Lower leg skin (tissue), 4 donors: Measurements from ENCODE around the gene PLB1. TPM values are rescaled to one million over a fixed set of nuclear protein-coding genes. Genes with fewer than 3 reads are reported as not detected.

Source experiments
- DNase-seq, 2 donors: peaks; one replicate each; pipeline ENCODE4 v3.0.0-alpha.2; 2019; ENCODE audit warnings: low spot score in 2 of 2
- H3K4me3 ChIP-seq: fragments of 200-600 bp; sonication (generic); 2 replicates; pipeline ENCODE4 v1.5.1; 2017; ENCODE audit warnings: mild to moderate bottlenecking, low read depth; ENCODE audit not compliant: poor library complexity, severe bottlenecking
- POLR2A ChIP-seq, 2 donors: fragments of 450-650 bp; IDR thresholded peaks; one replicate each; pipeline ENCODE4 v1.6.1; 2016 to 2017; ENCODE audit warnings: antibody characterized with exemption in 2 of 2, mild to moderate bottlenecking in 1 of 2, moderate library complexity in 1 of 2
- WGBS, 2 donors: methylation state at CpG; one replicate each; pipeline ENCODE4 v1.1.5; 2018; 5-methylcytosine and 5-hydroxymethylcytosine counted together
- intact Hi-C: fragments of 100-400 bp; cut with DNase I; formaldehyde crosslinking; loops from one replicate; pipeline ENCODE4 v1.15.0; 2023; ENCODE audit warnings: low total_unique reads
- total RNA-seq, 4 donors: library from RNA; depleted of rRNA; stranded (reverse); fragments of >200 nt; gene quantifications; one replicate each; pipeline ENCODE4 v1.1.0, GENCODE V29; 2016
- TF ChIP-seq, protein P1 (sequence below), 3 donors: fragments of 450-650 bp; IDR thresholded peaks; one replicate each; pipeline ENCODE4 v1.5.1; 2016; ENCODE audit warnings: antibody characterized with exemption in 3 of 3, mild to moderate bottlenecking in 3 of 3, moderate library complexity in 2 of 3

The PLB1 gene
- total RNA-seq, 4 donors from 2014 or later: 3.4 to 10.3 (median 8.9) TPM

DNA sequence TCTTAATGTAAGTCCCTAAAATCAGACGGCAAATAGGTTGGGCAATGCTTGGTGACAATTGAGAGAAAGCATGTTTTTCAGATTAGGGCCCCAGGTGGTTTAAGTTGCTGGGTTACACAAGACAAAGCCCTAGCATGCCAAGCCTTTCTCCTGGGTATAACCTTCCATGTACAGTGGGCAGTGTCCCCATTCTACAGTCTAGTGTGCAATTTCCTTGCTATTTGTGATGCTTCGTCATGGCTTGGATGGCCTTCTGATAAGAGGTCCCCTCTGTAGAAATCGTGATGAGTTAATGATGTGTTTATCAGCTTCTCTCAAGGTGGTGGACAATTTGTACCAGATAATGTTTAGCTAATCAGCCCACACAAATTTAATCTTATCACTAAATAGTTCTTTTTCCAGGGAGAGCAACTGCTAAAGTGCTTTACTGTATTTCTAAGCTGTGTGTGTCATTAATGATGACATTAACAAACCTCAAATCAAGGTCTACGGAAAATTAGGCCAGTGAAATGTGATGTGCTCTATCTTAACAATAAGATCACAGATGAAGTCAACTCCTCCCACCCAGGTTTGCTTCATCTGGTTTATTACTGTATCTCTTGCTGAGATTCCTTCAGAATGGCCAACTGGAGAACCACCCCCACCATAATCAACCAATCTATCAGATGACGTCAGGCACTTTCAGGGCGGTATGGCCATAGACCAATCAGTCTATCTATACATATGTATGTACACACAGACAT lies 61.7 kb downstream of the PLB1 start:
- H3K4me3 ChIP-seq: no peak overlapping the region
- 76 to 84% methylated on average over 6 of the region's 6 CpGs for WGBS, 2 donors

GRCh38 chr2:28558158-28558820 lies 62.4 kb downstream of the PLB1 start:
- H3K4me3 ChIP-seq: no peak overlapping the region
- 86 to 93% methylated on average over 5 of the region's 5 CpGs for WGBS, 2 donors
- peak in 1 of 2 donors; percentile 62 for DNase-seq
- intact Hi-C loops: no loop called here
- TF ChIP-seq POLR2A (IDR thresholded peaks at IDR 0.05): no peak
- TF ChIP-seq, protein P1, sequence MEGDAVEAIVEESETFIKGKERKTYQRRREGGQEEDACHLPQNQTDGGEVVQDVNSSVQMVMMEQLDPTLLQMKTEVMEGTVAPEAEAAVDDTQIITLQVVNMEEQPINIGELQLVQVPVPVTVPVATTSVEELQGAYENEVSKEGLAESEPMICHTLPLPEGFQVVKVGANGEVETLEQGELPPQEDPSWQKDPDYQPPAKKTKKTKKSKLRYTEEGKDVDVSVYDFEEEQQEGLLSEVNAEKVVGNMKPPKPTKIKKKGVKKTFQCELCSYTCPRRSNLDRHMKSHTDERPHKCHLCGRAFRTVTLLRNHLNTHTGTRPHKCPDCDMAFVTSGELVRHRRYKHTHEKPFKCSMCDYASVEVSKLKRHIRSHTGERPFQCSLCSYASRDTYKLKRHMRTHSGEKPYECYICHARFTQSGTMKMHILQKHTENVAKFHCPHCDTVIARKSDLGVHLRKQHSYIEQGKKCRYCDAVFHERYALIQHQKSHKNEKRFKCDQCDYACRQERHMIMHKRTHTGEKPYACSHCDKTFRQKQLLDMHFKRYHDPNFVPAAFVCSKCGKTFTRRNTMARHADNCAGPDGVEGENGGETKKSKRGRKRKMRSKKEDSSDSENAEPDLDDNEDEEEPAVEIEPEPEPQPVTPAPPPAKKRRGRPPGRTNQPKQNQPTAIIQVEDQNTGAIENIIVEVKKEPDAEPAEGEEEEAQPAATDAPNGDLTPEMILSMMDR (IDR thresholded peaks at IDR 0.05): no peak

More for the DNA sequence above, 61.7 kb downstream of the PLB1 start:
- intact Hi-C loops: no loop called here
- DNase-seq: peak in 1 of 2 donors; percentile 20
- TF ChIP-seq, protein P1 (IDR thresholded peaks at IDR 0.05): no peak
- TF ChIP-seq POLR2A (IDR thresholded peaks at IDR 0.05): no peak

DNA sequence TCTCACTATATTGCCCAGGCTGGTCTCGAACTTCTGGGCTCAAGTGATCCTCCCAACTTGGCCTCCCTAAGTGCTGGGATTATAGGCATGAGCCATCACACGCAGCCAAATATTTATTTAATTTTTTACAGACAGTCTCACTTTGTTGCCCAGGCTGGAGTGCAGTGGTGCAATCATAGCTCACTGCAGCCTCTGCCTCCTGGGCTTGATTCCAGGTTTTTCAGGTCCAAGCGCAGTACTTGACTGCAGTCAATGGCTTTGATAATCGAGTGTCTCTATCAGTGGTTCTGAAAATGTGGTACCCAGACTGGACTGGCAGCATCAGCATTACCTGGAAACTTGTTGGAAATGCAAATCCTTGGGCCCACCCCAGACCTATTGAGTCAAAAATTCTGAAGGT lies 63.1 kb downstream of the PLB1 start:
- DNase-seq: peak in 1 of 2 donors; percentile 56
- intact Hi-C loops: no loop called here
- 46 to 55% methylated on average over 4 of the region's 4 CpGs for WGBS, 2 donors
- H3K4me3 ChIP-seq: no peak overlapping the region
- TF ChIP-seq POLR2A (IDR thresholded peaks at IDR 0.05): no peak
- TF ChIP-seq, protein P1 (IDR thresholded peaks at IDR 0.05): no peak

DNA sequence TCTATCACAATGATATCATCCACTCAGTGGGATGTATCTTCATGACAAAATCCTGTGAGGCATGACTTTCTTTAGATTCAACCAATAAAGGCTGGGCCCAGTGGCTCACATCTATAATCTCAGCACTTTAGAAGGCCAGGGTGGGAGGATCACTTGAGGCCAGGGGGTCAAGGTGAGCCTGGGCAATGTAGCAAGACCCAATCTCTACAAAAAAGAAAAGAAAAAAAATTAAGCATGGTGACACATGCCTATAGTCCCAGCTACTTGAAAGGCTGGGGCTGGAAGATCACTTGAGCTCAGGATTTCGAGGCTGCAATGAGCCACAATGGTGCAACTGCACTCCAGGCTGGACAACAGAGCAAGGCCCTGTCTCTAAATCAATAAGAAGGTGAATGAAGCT lies 68.0 kb downstream of the PLB1 start:
- no peak for DNase-seq
- WGBS, 2 donors: 82 to 100% methylated on average over 1 of the region's 1 CpG
- TF ChIP-seq, protein P1 (IDR thresholded peaks at IDR 0.05): no peak
- TF ChIP-seq POLR2A (IDR thresholded peaks at IDR 0.05): no peak
- H3K4me3 ChIP-seq: no peak overlapping the region
- intact Hi-C loops: no loop called here

DNA sequence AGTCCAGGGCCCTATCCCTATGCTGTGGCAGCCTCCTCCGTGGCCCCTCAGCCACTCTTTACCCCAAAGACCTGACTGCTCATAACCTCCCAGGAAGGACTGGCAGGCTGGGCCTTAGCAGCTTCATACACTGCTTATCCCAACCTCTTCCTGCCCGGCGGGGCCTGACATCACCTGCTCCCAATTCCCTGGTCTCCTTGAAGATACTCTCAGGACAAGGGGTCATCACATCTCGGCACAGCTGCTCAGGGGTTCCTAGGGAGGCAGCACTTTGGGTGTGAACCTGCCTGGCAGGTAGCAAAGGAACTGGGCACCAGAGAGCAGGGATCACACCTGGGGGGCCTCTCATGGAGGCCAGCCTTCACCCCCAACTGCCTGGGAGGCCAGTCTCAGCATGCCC lies 68.5 kb downstream of the PLB1 start:
- TF ChIP-seq, protein P1 (IDR thresholded peaks at IDR 0.05): no peak
- TF ChIP-seq POLR2A (IDR thresholded peaks at IDR 0.05): no peak
- WGBS, 2 donors: 83 to 91% methylated on average over 4 of the region's 4 CpGs
- no peak overlapping the region for H3K4me3 ChIP-seq
- intact Hi-C loops: no loop called here
- DNase-seq: no peak
